SK-N-SH (cell line): ENCODE measurements around the gene CLCN6. TPM values are rescaled to one million over a fixed set of nuclear protein-coding genes. Genes with fewer than 3 reads are reported as not detected.

Source experiments
- CTCF ChIA-PET: fragments of 300-600, 350-600 bp; formaldehyde crosslinking; extraction: SDS; loops from one replicate; lab custom pipeline; 2021; lab: Yijun Ruan, JAX
- POLR2A ChIA-PET: fragments of 350-600 bp; sonication (Branson Sonifier 250); formaldehyde crosslinking; extraction: SDS; loops from one replicate; lab custom pipeline; 2020; ENCODE audit warnings: antibody characterized with exemption, inconsistent platforms; lab: Yijun Ruan, JAX
- DNase-seq: peaks from one replicate; pipeline ENCODE4 v3.0.0; 2012
- H2AFZ ChIP-seq: fragments of 200-600 bp; sonication (generic); 2 replicates; pipeline ENCODE4 v1.8.1; 2016; ENCODE audit warnings: antibody characterized with exemption, mild to moderate bottlenecking, low read depth
- H3F3A ChIP-seq: fragments of 200-600 bp; sonication (generic); replicated peaks from 2 replicates; pipeline ENCODE3; 2016; ENCODE audit warnings: antibody characterized with exemption, mild to moderate bottlenecking; ENCODE audit not compliant: insufficient read depth
- H3K27ac ChIP-seq, 2 experiments: fragments of 200-500 bp in 1 of 2; fragments of 200-600 bp in 1 of 2; sonication (Bioruptor generic) in 1 of 2; sonication (generic), shearing (Covaris generic) in 1 of 2; 2 replicates each; pipeline versions ENCODE4 v1.5.1 to v1.6.1; 2014 to 2016; ENCODE audit warnings: low read depth in 2 of 2, inconsistent platforms in 1 of 2, low read length in 1 of 2, mild to moderate bottlenecking in 1 of 2, mixed read lengths in 1 of 2
- H3K27me3 ChIP-seq: fragments of 200-600 bp; sonication (generic), shearing (Covaris generic); 2 replicates; pipeline ENCODE4 v1.6.1; 2016; ENCODE audit warnings: mixed run types; ENCODE audit not compliant: insufficient read depth
- H3K36me3 ChIP-seq, 2 experiments: fragments of 200-500 bp in 1 of 2; fragments of 200-600 bp in 1 of 2; sonication (Bioruptor generic) in 1 of 2; sonication (generic) in 1 of 2; replicated peaks in 1 of 2; 2 replicates each; pipeline versions ENCODE3 to v1.5.1; 2014 to 2016; ENCODE audit warnings: low read length in 1 of 2, mild to moderate bottlenecking in 1 of 2; ENCODE audit not compliant: insufficient read depth in 2 of 2, control insufficient read depth in 1 of 2
- H3K4me1 ChIP-seq, 2 experiments: fragments of 200-500 bp in 1 of 2; fragments of 200-600 bp in 1 of 2; sonication (Bioruptor generic) in 1 of 2; sonication (generic), shearing (Covaris generic) in 1 of 2; 2 replicates each; pipeline versions ENCODE4 v1.5.1 to v1.6.1; 2014 to 2016; ENCODE audit warnings: low read depth in 1 of 2, low read length in 1 of 2, mixed run types in 1 of 2; ENCODE audit not compliant: insufficient read depth in 2 of 2, control insufficient read depth in 1 of 2
- H3K4me2 ChIP-seq: fragments of 200-600 bp; sonication (generic), shearing (Covaris generic); 2 replicates; pipeline ENCODE4 v1.6.1; 2017; ENCODE audit warnings: mixed run types
- H3K4me3 ChIP-seq, 2 experiments: fragments of 200-500 bp in 1 of 2; fragments of 200-600 bp in 1 of 2; sonication (Bioruptor generic) in 1 of 2; sonication (generic), shearing (Covaris generic) in 1 of 2; 2 replicates each; pipeline versions ENCODE4 v1.5.1 to v1.8.1; 2014 to 2016; ENCODE audit warnings: low read depth in 2 of 2, inconsistent platforms in 1 of 2, low read length in 1 of 2, mild to moderate bottlenecking in 1 of 2, mixed read lengths in 1 of 2, moderate library complexity in 1 of 2
- H3K79me2 ChIP-seq: fragments of 200-600 bp; sonication (generic); 2 replicates; pipeline ENCODE4 v1.8.1; 2017; ENCODE audit warnings: mild to moderate bottlenecking; ENCODE audit not compliant: insufficient read depth
- H3K9ac ChIP-seq: fragments of 200-600 bp; sonication (generic); 2 replicates; pipeline ENCODE4 v1.6.1; 2017; ENCODE audit warnings: mixed run types
- H3K9me2 ChIP-seq: fragments of 200-600 bp; sonication (generic); 2 replicates; pipeline ENCODE4 v1.6.1; 2017; ENCODE audit warnings: mixed run types
- H3K9me3 ChIP-seq: fragments of 200-600 bp; sonication (generic); 2 replicates; pipeline ENCODE4 v1.6.1; 2017; ENCODE audit warnings: mixed run types, mild to moderate bottlenecking, moderate library complexity
- H4K20me1 ChIP-seq: fragments of 200-600 bp; sonication (generic); 2 replicates; pipeline ENCODE4 v1.6.1; 2017; ENCODE audit warnings: mild to moderate bottlenecking, mixed run types; ENCODE audit not compliant: insufficient read depth
- CTCF ChIP-seq: fragments of 200-600 bp; sonication (generic); IDR thresholded peaks from 2 replicates; pipeline ENCODE4 v1.6.1; 2017; ENCODE audit warnings: antibody characterized with exemption, mild to moderate bottlenecking, moderate library complexity
- ELF1 ChIP-seq: IDR thresholded peaks from 2 replicates; pipeline ENCODE4 v1.4.0; 2012
- EP300 ChIP-seq, 2 experiments: IDR thresholded peaks; 2 replicates each; pipeline versions ENCODE4 v1.4.0 to v1.6.1; 2012; ENCODE audit warnings: borderline replicate concordance in 1 of 2, low read depth in 1 of 2, low read length in 1 of 2
- EZH2phosphoT487 ChIP-seq: fragments of 200-600 bp; sonication (generic); IDR thresholded peaks from 2 replicates; pipeline ENCODE4 v1.6.1; 2017; ENCODE audit warnings: low read depth, mixed run types, mild to moderate bottlenecking, antibody characterized with exemption, moderate library complexity, borderline replicate concordance
- FOSL2 ChIP-seq: IDR thresholded peaks from 2 replicates; pipeline ENCODE4 v1.4.0; 2012; ENCODE audit warnings: low read depth, mild to moderate bottlenecking, moderate library complexity, borderline replicate concordance
- GABPA ChIP-seq: IDR thresholded peaks from 2 replicates; pipeline ENCODE4 v1.4.0; 2012; ENCODE audit warnings: low read depth, mild to moderate bottlenecking
- JUND ChIP-seq: IDR thresholded peaks from 2 replicates; pipeline ENCODE4 v1.4.0; 2012
- PBX3 ChIP-seq: IDR thresholded peaks from 2 replicates; pipeline ENCODE4; 2012
- POLR2AphosphoS5 ChIP-seq: IDR thresholded peaks from 2 replicates; pipeline ENCODE4 v1.6.1; 2012; ENCODE audit warnings: low read depth, low read length
- RAD21 ChIP-seq: IDR thresholded peaks from 2 replicates; pipeline ENCODE4 v1.6.1; 2012; ENCODE audit warnings: mild to moderate bottlenecking, low read length
- RCOR1 ChIP-seq: fragments of 150-350 bp; IDR thresholded peaks from 2 replicates; pipeline ENCODE4 v1.6.1; 2017; ENCODE audit warnings: antibody characterized with exemption, low read length
- RFX5 ChIP-seq: IDR thresholded peaks from 2 replicates; pipeline ENCODE4 v1.6.1; 2012; ENCODE audit warnings: mild to moderate bottlenecking, improper control_type of control experiment, low read length
- SIN3A ChIP-seq: IDR thresholded peaks from 2 replicates; pipeline ENCODE4 v1.6.1; 2012; ENCODE audit warnings: low read depth, mild to moderate bottlenecking, low read length, moderate library complexity, borderline replicate concordance
- TEAD4 ChIP-seq: IDR thresholded peaks from 2 replicates; pipeline ENCODE4 v1.4.0; 2012; ENCODE audit warnings: mild to moderate bottlenecking, borderline replicate concordance; ENCODE audit not compliant: insufficient read depth
- USF1 ChIP-seq: IDR thresholded peaks from 2 replicates; pipeline ENCODE4 v1.4.0; 2012; ENCODE audit warnings: low read depth, borderline replicate concordance
- USF2 ChIP-seq: fragments of 150-350 bp; IDR thresholded peaks from 2 replicates; pipeline ENCODE4 v1.6.1; 2017; ENCODE audit warnings: antibody characterized with exemption, low read length, low read depth, borderline replicate concordance
- YY1 ChIP-seq: IDR thresholded peaks from 2 replicates; pipeline ENCODE4 v1.4.0; 2012; ENCODE audit warnings: low read depth, mild to moderate bottlenecking
- ZBTB33 ChIP-seq: IDR thresholded peaks from 2 replicates; pipeline ENCODE4 v1.4.0; 2012; ENCODE audit warnings: low read depth, borderline replicate concordance
- WGBS: methylation state at CpG from one replicate; pipeline ENCODE4 v1.1.6; 2017; ENCODE audit warnings: low lambda C conversion rate; 5-methylcytosine and 5-hydroxymethylcytosine counted together
- polyA plus RNA-seq, 3 experiments: library from polyadenylated mRNA; depleted of rRNA; stranded (reverse); fragments of >200 nt; gene quantifications; 2 replicates each; pipeline ENCODE4 v1.2.3, GENCODE V29; 2012

The CLCN6 gene
- polyA plus RNA-seq, 1 of the 3 experiments (the other 2 are of a cell fraction) = 7.4 TPM

GRCh38 chr1:11850156-11850555 is 44.2 kb downstream of the CLCN6 start:
- H3K4me1 ChIP-seq = peaks cover 0 to 26% of the 10 kb centered on the region in 2 experiments; a peak in 1 of 4 replicates
- WGBS = 76% methylated on average over 11 of the region's 11 CpGs
- H3K27me3 ChIP-seq = no peaks in the 10 kb centered on the region
- no peak overlapping the region for H3K4me3 ChIP-seq
- TF ChIP-seq RFX5 = no peak
- TF ChIP-seq YY1 = no peak
- no peak for TF ChIP-seq FOSL2
- TF ChIP-seq POLR2AphosphoS5 = no peak
- no peak for TF ChIP-seq EP300 (IDR thresholded peaks at IDR 0.05; ENCODE audit: borderline replicate concordance in 1 of 2, low read depth in 1 of 2, low read length in 1 of 2)
- TF ChIP-seq RCOR1 = no peak
- TF ChIP-seq USF2 = no peak
- TF ChIP-seq CTCF = no peak
- no peak for TF ChIP-seq TEAD4
- TF ChIP-seq PBX3 = no peak
- TF ChIP-seq GABPA = no peak
- TF ChIP-seq RAD21 = no peak
- TF ChIP-seq ELF1 = no peak
- no peak for TF ChIP-seq USF1
- TF ChIP-seq SIN3A = no peak
- no peak for TF ChIP-seq JUND
- no peak for TF ChIP-seq ZBTB33
- no peak for TF ChIP-seq EZH2phosphoT487
- no peak overlapping the region for H3K4me2 ChIP-seq
- DNase-seq = no peak
- ChIA-PET CTCF (interaction anchor here (2.5 to 15.4 kb wide), 2 partner anchors 12 to 48 kb away, joined by 8 to 316 read pairs; no protein-coding TSS in a partner anchor), POLR2A (no interaction called here)
- H3K9me3 ChIP-seq = no peaks in the 10 kb centered on the region
- no peaks in the 10 kb centered on the region for H3K79me2 ChIP-seq
- no peak overlapping the region for H3K27ac ChIP-seq
- no peaks in the 10 kb centered on the region for H3K36me3 ChIP-seq
- H3F3A ChIP-seq = no peaks in the 10 kb centered on the region
- peaks cover 6% of the 10 kb centered on the region; the same call in 1 of the 2 replicates for H4K20me1 ChIP-seq
- H2AFZ ChIP-seq = no peak overlapping the region
- H3K9me2 ChIP-seq = no peaks in the 10 kb centered on the region
- no peak overlapping the region for H3K9ac ChIP-seq
